GM19395 (cell line): ENCODE measurements around the gene HIGD1B.

Experiments
- ATAC-seq: cut with Tn5 transposase; IDR thresholded peaks from one replicate; pipeline ENCODE4 v1.9.1; 2021; ENCODE audit warnings: mild to moderate bottlenecking, moderate library complexity; ENCODE audit not compliant: unreplicated experiment

The HIGD1B gene

GRCh38 chr17:44832805-44833204 is 14.9 kb upstream of the HIGD1B start:
- ATAC-seq: no peak

GRCh38 chr17:44837196-44837595 is 10.5 kb upstream of the HIGD1B start:
- no peak for ATAC-seq

GRCh38 chr17:44840274-44840673 is 7.4 kb upstream of the HIGD1B start:
- ATAC-seq: no peak

GRCh38 chr17:44840936-44841335 is 6.7 kb upstream of the HIGD1B start:
- ATAC-seq: no peak

- no peak for ATAC-seq
Observed at GRCh38 chr17:44842748-44843147, 4.9 kb upstream of the HIGD1B start.

- ATAC-seq: no peak
Observed at GRCh38 chr17:44844390-44844830, 3.3 kb upstream of the HIGD1B start.

- no peak for ATAC-seq
Observed at GRCh38 chr17:44846206-44846605, 1.5 kb upstream of the HIGD1B start.

DNA sequence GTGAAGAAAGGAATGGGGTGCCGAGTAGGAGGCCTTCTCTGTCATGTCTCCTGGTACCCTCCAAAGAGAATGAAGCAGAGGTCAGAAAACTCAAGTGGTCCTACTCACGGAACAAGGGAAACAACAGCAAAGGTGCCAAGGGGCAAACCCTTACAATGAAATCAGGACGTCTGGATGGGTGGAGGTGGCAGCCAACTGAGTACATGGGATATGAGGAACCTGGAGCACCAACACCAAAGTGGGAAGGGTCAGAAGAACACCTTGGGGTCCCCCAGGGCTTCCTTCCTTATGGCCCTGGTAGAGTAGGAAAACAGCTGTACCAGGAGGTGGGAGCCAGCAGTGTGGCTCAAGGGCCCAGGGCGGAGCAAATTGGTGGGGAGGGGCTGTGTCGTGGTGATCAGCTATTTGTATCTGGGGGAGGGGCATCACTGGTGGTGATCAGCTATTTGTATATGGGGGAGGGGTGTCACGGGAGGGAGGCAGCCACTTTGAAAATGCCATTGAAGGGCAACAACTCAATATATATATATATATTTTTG is 643 bp downstream of the HIGD1B start:
- no peak for ATAC-seq

DNA sequence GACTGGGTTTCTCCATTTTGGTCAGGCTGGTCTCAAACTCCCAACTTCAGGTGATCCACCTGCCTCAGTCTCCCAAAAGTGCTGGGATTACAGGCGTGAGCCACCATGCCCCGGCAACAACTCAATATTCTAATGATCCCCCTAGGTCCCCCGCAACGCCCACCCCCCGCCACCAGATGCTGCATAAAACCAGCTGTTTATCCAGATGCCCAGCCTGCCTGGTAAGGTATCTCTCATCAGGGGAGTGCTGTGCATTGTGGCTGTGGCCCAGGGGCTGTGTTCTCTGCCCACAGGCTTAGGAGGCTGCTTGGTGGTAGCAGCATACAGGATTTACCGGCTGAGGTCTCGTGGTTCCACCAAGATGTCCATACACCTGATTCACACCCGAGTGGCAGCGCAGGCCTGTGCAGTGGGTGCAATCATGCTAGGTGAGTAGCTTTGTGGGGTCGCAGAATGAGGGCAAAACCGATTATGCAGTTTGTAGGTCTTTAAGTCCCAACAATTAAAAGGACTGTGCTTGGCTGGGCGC is 1.3 kb downstream of the HIGD1B start:
- ATAC-seq: no peak

DNA sequence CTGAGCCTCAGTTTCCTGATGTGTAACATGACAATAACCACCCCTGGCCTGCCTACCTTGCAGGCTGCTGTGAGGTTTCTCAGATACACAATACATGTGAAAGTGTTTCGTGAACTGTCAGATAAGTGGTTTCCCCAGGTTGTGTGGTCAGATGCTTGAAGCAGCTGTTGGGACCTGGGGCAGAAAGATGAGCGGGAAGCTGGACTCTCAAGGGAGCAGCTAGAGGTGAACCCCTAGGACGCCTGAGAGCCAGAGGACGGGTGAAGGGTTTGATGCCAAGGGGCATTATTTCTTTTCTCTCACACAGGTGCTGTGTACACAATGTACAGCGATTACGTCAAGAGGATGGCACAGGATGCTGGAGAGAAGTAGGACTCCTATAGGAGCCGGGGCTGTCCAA is 2.3 kb downstream of the HIGD1B start:
- ATAC-seq: no peak

DNA sequence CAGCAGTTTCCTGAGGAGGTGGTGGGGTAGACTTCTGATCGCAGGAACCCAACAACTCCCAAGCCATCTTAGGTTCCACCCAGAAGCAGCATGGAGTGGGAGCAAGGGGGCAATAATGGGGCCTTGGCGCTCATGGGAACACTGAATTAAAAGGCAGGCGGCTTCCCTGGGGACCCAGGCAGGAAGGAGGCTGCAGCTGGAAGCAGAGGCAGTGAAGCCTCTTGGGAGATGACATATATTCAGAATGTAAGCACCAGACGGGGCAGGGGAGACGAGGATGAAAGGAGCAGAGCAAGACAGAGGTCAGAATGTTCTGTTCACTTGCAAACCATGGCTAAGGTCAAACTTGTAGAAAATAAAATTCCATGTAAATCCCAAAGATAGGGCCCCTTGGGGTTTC is 2.9 kb downstream of the HIGD1B start:
- no peak for ATAC-seq

- no peak for ATAC-seq
Observed at GRCh38 chr17:44854192-44854591, 6.5 kb downstream of the HIGD1B start.

DNA sequence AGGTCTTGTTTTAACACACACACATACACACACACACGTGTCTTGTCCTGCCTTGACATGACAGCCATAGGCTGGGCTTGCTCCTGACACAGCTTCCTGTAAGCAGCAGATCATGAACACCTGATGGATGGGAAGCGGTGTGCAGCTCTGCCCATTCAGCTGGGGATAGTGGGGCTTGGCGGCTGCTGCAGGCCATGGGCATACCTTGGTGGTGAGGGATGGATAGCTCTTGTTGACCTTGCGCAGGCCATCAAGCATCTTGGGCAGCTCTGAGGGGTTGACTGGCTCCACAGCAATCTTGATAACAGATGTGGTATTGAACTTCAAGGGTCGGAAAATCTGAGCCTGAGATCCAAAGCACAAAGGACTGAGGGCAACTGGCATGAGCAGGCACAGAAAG is 12.0 kb downstream of the HIGD1B start:
- no peak for ATAC-seq

DNA sequence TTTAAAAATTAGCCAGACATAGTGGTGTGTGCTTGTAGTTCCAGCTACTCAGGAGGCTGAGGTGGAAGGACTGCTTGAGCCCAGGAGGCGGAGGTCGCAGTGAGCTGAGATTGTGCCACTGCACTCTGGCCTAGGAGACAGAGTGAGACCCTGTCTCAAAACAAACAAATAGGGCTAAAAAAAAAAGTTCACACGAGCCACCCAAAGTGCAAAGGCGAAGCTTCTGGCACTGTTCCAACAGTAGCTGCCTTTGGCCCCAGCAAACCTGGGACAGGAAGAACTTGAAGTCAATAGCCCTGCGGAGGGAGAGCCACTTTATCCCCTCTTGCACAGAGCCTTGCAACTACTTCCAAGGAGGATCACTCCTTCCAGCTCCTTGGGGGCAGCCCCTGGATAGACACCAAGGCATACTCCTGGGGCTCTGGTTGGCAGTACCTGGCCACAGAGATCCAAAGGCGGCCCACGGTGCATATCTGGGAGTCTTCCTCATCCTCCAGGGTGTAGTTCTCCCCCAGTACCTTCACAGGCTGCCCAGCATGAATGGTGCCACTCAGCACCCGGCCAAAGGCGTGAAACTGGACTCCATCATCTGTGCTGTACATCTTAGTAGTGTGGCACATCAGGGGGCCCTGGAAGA is 14.7 kb downstream of the HIGD1B start:
- no peak for ATAC-seq

DNA sequence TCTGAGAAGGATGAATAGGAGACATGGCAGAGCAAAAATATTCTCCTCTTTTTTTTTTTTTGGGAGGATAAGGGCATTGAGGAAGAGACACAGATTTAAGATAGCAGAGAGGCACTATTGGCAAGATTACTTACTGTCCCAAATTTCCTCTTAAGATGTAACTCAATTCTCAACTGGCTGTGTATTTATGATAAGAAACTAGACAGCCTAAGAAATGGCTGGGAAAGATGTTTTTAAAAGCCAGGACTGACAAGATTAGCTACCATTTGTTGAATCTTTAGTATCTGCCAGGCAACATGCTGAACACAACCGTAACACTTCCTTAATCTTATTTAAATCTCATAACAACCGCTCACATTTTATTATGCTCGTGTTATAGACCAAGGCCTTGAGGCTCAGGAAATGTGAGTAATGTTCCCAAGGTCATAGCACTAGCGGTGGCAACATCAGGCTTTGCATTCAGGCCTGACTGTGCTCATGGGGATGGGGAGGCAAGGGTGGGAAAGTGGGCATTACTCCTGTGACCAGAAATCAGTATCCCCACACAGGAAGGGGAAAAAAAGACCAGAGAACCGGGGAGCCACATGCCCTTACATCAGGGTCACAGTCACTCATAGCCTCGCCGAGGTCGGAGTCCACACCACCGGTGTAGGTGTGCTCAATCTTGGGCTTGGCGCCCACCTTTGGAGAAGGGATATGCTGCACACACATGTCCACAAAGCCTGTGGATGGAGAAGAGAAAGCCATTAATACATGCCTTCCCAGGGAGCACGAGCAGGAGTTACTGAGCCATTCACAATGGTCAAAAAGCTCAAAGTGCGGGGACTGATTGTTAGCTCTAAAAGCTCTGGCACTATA is 15.6 kb downstream of the HIGD1B start:
- ATAC-seq: no peak

DNA sequence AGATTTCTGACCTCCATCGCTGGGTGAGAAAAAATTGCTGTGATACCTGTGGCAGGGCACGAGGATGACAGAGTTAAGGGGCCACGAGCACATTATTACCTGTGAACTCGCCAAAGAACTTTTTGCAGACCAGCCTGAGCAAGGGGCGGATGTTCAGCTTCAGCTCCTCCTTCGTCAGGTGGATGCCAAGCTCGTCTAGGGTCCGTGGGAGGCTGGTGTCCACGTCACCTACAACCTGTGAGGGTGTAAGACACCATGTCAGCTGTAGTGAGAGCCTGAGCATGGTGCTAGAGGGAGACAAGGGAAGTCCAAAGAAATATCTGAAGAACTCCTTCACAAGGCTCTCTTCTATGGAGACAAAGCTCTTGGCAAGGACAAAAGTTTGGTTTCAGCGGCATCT is 17.1 kb downstream of the HIGD1B start:
- no peak for ATAC-seq

GRCh38 chr17:44865231-44865660 is 17.6 kb downstream of the HIGD1B start:
- ATAC-seq: no peak

GRCh38 chr17:44865931-44866330 is 18.2 kb downstream of the HIGD1B start:
- no peak for ATAC-seq

DNA sequence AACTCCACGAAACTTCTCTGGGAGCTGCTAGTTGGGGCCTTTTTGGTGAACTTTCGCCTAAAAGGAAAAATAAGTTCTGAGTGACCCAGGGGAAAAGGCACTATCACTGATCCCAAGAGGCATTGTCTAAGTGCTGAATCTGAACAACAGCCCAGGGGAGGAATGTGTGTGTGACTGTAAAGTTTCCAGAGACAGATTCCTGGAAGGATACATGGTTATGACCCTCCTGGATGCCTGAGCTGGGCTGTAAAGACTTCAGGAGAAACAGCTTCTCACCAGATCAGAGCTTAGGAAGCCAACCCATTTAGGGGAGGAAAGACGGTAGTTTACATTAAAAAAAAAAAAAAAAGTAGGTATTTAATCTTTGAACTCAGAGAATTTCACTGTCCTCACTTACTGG is 20.2 kb downstream of the HIGD1B start:
- no peak for ATAC-seq

DNA sequence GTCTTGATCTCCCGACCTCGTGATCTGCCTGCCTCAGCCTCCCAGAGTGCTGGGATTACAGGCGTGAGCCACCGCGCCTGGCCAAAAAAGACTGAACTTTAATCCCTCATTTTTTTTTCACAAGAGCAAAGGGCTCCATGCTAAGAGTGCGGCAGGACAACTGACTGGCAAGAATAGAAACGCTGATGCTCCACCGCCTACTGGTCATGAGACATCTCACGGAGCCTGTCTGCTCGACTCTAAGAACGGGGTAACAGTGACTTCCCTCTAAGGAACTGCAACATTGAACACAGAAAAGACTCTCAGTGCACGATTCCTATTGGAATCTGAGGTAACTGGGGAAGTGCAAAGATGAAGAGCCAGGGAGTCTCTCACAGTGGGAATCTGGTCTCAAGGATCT is 23.9 kb downstream of the HIGD1B start:
- ATAC-seq: no peak

GRCh38 chr17:44872131-44872768 is 24.6 kb downstream of the HIGD1B start:
- ATAC-seq: no peak
